ENCODE results near the gene C1orf116. TPM values are rescaled to one million over a fixed set of nuclear protein-coding genes. Genes with fewer than 3 reads are reported as not detected.

C1orf116 gene
- total RNA-seq, 6 donors from 2014 or later, result 92.5 to 222 (median 193) TPM

DNA sequence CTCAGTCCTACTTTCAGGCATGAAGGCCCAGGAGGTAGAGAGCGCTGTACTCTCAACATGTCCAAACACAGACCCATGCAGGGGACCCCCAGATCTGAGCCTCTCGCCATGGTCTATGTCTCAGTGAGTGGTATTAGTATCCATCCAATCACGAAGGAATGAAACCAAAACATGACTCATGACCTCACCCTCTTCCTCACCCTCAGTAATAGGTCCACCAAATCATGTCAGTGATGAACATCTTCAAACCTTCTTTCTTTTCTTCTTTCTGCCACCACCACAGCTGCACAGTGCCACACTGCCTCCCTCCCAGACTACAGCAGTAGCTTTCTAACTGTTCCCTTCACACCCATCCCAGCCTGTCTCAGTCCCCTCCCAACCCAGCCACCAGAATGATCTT, 16.8 kb downstream of the C1orf116 start:
- WGBS, 2 donors, result 87 to 89% methylated on average over 3 of the region's 3 CpGs
- Histone ChIP-seq H3K9me3 (no peaks in the 10 kb centered on the region), H3K36me3 (no peaks in the 10 kb centered on the region), H3K27ac (peak overlapping the region in 1 of 4 donors; percentile 50), H3K4me3 (no peak overlapping the region), H3K4me1 (peaks cover 3 to 23% (median 6%) of the 10 kb centered on the region in 4 donors), H3K27me3 (no peaks in the 10 kb centered on the region)
- DNase-seq (no peak), ATAC-seq (ENCODE audit: low FRiP score in 2 of 2) (no peak)
- TF ChIP-seq, protein P1, sequence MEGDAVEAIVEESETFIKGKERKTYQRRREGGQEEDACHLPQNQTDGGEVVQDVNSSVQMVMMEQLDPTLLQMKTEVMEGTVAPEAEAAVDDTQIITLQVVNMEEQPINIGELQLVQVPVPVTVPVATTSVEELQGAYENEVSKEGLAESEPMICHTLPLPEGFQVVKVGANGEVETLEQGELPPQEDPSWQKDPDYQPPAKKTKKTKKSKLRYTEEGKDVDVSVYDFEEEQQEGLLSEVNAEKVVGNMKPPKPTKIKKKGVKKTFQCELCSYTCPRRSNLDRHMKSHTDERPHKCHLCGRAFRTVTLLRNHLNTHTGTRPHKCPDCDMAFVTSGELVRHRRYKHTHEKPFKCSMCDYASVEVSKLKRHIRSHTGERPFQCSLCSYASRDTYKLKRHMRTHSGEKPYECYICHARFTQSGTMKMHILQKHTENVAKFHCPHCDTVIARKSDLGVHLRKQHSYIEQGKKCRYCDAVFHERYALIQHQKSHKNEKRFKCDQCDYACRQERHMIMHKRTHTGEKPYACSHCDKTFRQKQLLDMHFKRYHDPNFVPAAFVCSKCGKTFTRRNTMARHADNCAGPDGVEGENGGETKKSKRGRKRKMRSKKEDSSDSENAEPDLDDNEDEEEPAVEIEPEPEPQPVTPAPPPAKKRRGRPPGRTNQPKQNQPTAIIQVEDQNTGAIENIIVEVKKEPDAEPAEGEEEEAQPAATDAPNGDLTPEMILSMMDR (IDR thresholded peaks at IDR 0.05), result no peak
- TF ChIP-seq POLR2A (IDR thresholded peaks at IDR 0.05), result peak in 1 of 4 donors; percentile 15

DNA sequence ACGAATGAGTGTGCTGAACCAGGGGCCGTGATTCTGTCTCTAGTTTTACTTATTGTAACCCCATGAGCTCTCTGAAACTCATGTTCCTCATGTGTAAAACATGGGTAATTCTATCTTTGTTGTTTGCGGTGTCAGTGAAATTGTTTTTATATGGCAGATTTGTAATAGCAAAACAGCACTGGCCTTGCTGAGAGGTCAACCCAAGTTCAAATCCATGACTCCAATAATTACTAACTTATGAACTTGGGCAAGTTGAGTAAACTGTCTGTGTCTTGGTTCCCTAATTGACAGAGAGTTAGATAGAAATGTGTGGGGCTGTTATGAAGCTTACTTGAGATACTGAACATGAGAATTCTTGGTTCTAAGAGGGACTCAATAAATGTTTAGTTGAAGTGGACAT, 17.8 kb downstream of the C1orf116 start:
- no peak overlapping the region for H3K4me3 ChIP-seq
- TF ChIP-seq, protein P1 (IDR thresholded peaks at IDR 0.05), result no peak
- no peak for TF ChIP-seq EP300 (IDR thresholded peaks at IDR 0.05)
- no peak for TF ChIP-seq POLR2AphosphoS5 (IDR thresholded peaks at IDR 0.05)
- TF ChIP-seq POLR2A (IDR thresholded peaks at IDR 0.05), result no peak
- DNase-seq (no peak), ATAC-seq (ENCODE audit: low FRiP score in 2 of 2) (no peak)
- H3K4me1 ChIP-seq, result peaks cover 0 to 21% (median 1%) of the 10 kb centered on the region in 4 donors
- no peak overlapping the region for H3K27ac ChIP-seq
- 82 to 83% methylated on average over 3 of the region's 3 CpGs for WGBS, 2 donors
- H3K36me3 ChIP-seq, result no peaks in the 10 kb centered on the region
- H3K9me3 ChIP-seq, result no peaks in the 10 kb centered on the region
- no peaks in the 10 kb centered on the region for H3K27me3 ChIP-seq

DNA sequence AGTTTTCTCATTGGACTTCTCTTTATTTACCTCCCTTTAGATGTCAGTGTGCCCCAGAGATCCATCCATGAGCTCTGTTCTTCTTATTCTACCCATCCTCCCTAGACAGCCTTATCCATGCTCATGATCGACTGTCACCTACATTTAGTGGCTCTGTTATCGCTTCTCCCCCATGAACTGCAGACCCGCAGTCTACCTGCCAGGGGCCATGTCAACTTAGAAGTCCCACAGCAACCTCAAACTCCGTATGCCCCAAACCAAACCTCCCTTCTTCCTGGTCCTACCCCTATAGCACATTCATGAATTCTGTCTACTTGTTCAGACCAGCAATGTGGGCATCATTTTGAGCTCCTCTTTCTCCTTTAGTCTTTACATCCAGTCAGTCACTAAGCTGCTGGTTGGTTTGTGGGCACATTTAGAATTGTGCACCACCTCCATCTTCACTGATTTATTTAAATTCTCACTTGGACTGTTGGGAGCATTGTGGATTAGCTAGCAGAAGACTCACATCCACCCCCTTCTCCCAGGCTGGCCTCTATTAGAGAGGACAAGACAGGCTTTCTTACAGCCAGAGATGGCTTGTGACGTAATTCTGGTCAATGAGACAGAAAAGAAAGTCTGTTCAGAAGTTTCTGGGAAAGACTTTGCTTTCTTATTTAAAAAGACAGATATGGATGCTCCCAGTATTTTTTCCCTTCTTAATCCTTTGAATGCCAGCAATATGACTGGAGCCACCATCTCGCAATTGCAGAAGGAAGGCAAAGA, 19.1 kb downstream of the C1orf116 start:
- TF ChIP-seq POLR2AphosphoS5 (IDR thresholded peaks at IDR 0.05) (no peak), EP300 (IDR thresholded peaks at IDR 0.05) (no peak), POLR2A (IDR thresholded peaks at IDR 0.05) (no peak)
- TF ChIP-seq, protein P1 (IDR thresholded peaks at IDR 0.05), result no peak
- H3K9me3 ChIP-seq, result no peaks in the 10 kb centered on the region

DNA sequence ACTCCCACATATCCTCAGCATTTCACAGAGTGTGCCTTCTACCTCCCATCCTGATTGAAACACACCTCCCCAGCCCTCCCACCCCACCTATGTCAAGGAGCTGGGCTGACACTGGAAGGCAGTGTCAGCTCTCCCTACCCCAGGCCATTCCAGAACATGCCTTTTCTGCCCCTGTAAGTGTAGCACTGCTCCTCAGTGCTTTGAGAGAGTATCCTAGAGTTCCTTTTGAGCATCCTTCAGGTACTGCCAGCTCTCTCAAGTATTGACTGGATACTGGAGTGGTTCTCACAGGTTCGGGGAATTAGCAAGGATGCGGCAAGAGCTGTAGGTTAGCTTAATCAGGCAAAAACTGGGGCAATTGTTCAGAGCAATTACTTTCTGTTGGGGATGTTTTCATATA, 21.8 kb downstream of the C1orf116 start:
- no peak overlapping the region for H3K4me3 ChIP-seq
- ATAC-seq (ENCODE audit: low FRiP score in 2 of 2) (peak; percentile 30 to 80), DNase-seq (peak in 1 of 2 donors; percentile 53)
- H3K4me1 ChIP-seq, result peaks cover 0 to 33% (median 7%) of the 10 kb centered on the region in 4 donors
- WGBS, 2 donors, result 62 to 93% methylated on average over 2 of the region's 2 CpGs
- H3K27ac ChIP-seq, result peak overlapping the region; percentile 59 to 87 (median 75)
- H3K36me3 ChIP-seq, result no peaks in the 10 kb centered on the region
- TF ChIP-seq EP300 (IDR thresholded peaks at IDR 0.05) (peak in 2 of 4 donors; percentile 69 to 84), POLR2AphosphoS5 (IDR thresholded peaks at IDR 0.05) (peak; percentile 50 to 62)
- TF ChIP-seq, protein P1 (IDR thresholded peaks at IDR 0.05), result no peak
- H3K9me3 ChIP-seq, result no peaks in the 10 kb centered on the region
- no peaks in the 10 kb centered on the region for H3K27me3 ChIP-seq

More for the DNA sequence above, 19.1 kb downstream of the C1orf116 start:
- ATAC-seq (ENCODE audit: low FRiP score in 2 of 2), result no peak
- no peak for DNase-seq
- Histone ChIP-seq H3K27ac (no peak overlapping the region), H3K27me3 (no peaks in the 10 kb centered on the region), H3K4me3 (no peak overlapping the region), H3K4me1 (peaks cover 0 to 27% (median 1%) of the 10 kb centered on the region in 4 donors), H3K36me3 (no peaks in the 10 kb centered on the region)
- WGBS, 2 donors, result 92 to 93% methylated on average over 6 of the region's 6 CpGs

DNA sequence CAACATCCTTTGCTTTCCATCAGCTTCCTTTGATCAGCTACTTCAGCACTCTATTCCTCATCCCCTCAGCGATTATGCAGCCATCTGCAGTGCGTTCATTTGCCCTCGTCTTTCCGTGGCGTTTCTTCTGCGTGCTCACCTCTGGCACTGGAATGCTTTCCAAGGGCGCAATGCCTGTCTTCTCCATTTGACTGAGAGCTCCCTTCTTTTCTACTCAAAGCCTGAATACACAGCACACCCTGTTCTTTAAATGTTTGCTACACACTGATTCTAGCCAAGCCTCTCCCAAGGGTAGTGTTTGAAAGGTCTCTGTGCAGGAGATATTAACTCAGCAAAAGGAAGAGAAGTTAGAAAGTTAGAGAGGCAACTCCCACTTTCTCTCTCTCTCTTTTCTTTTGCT, 22.6 kb downstream of the C1orf116 start:
- H3K9me3 ChIP-seq, result no peaks in the 10 kb centered on the region
- TF ChIP-seq, protein P1 (IDR thresholded peaks at IDR 0.05), result peak in 1 of 6 experiments; percentile 10
- peak in 1 of 4 donors; percentile 55 for TF ChIP-seq POLR2A (IDR thresholded peaks at IDR 0.05)
- peak in 2 of 4 donors; percentile 74 to 76 for TF ChIP-seq EP300 (IDR thresholded peaks at IDR 0.05)
- TF ChIP-seq POLR2AphosphoS5 (IDR thresholded peaks at IDR 0.05), result no peak
- H3K27me3 ChIP-seq, result no peaks in the 10 kb centered on the region
- WGBS, 2 donors, result 48 to 55% methylated on average over 7 of the region's 7 CpGs
- no peak overlapping the region for H3K4me3 ChIP-seq
- peak in 1 of 2 donors; percentile 72 for DNase-seq
- peaks cover 0 to 38% (median 10%) of the 10 kb centered on the region in 4 donors for H3K4me1 ChIP-seq
- no peaks in the 10 kb centered on the region for H3K36me3 ChIP-seq
- peak overlapping the region; percentile 71 to 87 (median 75) for H3K27ac ChIP-seq
- ATAC-seq (ENCODE audit: low FRiP score in 2 of 2), result peak; percentile 48 to 86
